ENCODE measurements around the gene MGME1. TPM values are rescaled to one million over a fixed set of nuclear protein-coding genes. Genes with fewer than 3 reads are reported as not detected.

Gene MGME1
- total RNA-seq, 1 donor from 2014 or later: 34.3 TPM

- H3K4me1 Mint-ChIP-seq: peaks cover 20% of the 10 kb centered on the region
- H3K27ac Mint-ChIP-seq: no peak overlapping the region
These were observed 22.0 kb upstream of the MGME1 start for GRCh38 chr20:17946572-17947473.

GRCh38 chr20:17947474-17947815, 21.4 kb upstream of the MGME1 start:
- Mint-ChIP-seq H3K27me3 (no peaks in the 10 kb centered on the region), H3K9me3 (no peaks in the 10 kb centered on the region), H3K36me3 (ENCODE audit: low read depth) (peaks cover 86% of the 10 kb centered on the region), H3K27ac (no peak overlapping the region), H3K4me1 (peaks cover 20% of the 10 kb centered on the region), H3K4me3 (no peak overlapping the region)
- no peak for DNase-seq
- intact Hi-C loops (cut with micrococcal nuclease): no loop called here

More at GRCh38 chr20:17946572-17947473, 22.0 kb upstream of the MGME1 start:
- intact Hi-C loops (cut with micrococcal nuclease): no loop called here
- H3K36me3 Mint-ChIP-seq (ENCODE audit: low read depth): peaks cover 87% of the 10 kb centered on the region
- no peak overlapping the region for H3K4me3 Mint-ChIP-seq
- no peaks in the 10 kb centered on the region for H3K27me3 Mint-ChIP-seq
- no peak for DNase-seq
- H3K9me3 Mint-ChIP-seq: no peaks in the 10 kb centered on the region

GRCh38 chr20:17948442-17948841, 20.4 kb upstream of the MGME1 start:
- no peak overlapping the region for H3K4me3 Mint-ChIP-seq
- H3K36me3 Mint-ChIP-seq (ENCODE audit: low read depth): peaks cover 87% of the 10 kb centered on the region
- no peaks in the 10 kb centered on the region for H3K9me3 Mint-ChIP-seq
- peaks cover 23% of the 10 kb centered on the region for H3K4me1 Mint-ChIP-seq
- H3K27me3 Mint-ChIP-seq: no peaks in the 10 kb centered on the region
- DNase-seq: no peak
- intact Hi-C loops (cut with micrococcal nuclease): loop anchor here (2.0 kb wide), 1 partner anchor 14 kb away; no protein-coding TSS in a partner anchor
- peak overlapping the region; percentile 0 for H3K27ac Mint-ChIP-seq

- intact Hi-C loops (cut with micrococcal nuclease): loop anchor here (2.0 kb wide), 1 partner anchor 13 kb away; no protein-coding TSS in a partner anchor
- H3K4me3 Mint-ChIP-seq: no peak overlapping the region
- no peak overlapping the region for H3K27ac Mint-ChIP-seq
- no peaks in the 10 kb centered on the region for H3K9me3 Mint-ChIP-seq
- no peak for DNase-seq
- H3K36me3 Mint-ChIP-seq (ENCODE audit: low read depth): peaks cover 90% of the 10 kb centered on the region
- H3K4me1 Mint-ChIP-seq: peaks cover 27% of the 10 kb centered on the region
- H3K27me3 Mint-ChIP-seq: no peaks in the 10 kb centered on the region
These were observed 18.9 kb upstream of the MGME1 start for GRCh38 chr20:17949899-17950298.

GRCh38 chr20:17950670-17951069, 18.1 kb upstream of the MGME1 start:
- H3K4me1 Mint-ChIP-seq: peaks cover 32% of the 10 kb centered on the region
- no peak for DNase-seq
- no peaks in the 10 kb centered on the region for H3K27me3 Mint-ChIP-seq
- H3K9me3 Mint-ChIP-seq: no peaks in the 10 kb centered on the region
- intact Hi-C loops (cut with micrococcal nuclease): no loop called here
- H3K4me3 Mint-ChIP-seq: no peak overlapping the region
- H3K36me3 Mint-ChIP-seq (ENCODE audit: low read depth): peaks cover 92% of the 10 kb centered on the region
- no peak overlapping the region for H3K27ac Mint-ChIP-seq

GRCh38 chr20:17951323-17951722, 17.5 kb upstream of the MGME1 start:
- H3K27me3 Mint-ChIP-seq: no peaks in the 10 kb centered on the region
- H3K27ac Mint-ChIP-seq: no peak overlapping the region
- peaks cover 37% of the 10 kb centered on the region for H3K4me1 Mint-ChIP-seq
- no peak for DNase-seq
- H3K36me3 Mint-ChIP-seq (ENCODE audit: low read depth): peaks cover 92% of the 10 kb centered on the region
- H3K4me3 Mint-ChIP-seq: no peak overlapping the region
- intact Hi-C loops (cut with micrococcal nuclease): no loop called here
- no peaks in the 10 kb centered on the region for H3K9me3 Mint-ChIP-seq

GRCh38 chr20:17952692-17953684, 15.8 kb upstream of the MGME1 start:
- Mint-ChIP-seq H3K4me3 (no peak overlapping the region), H3K4me1 (peaks cover 45% of the 10 kb centered on the region), H3K27ac (peak overlapping the region; percentile 76), H3K9me3 (no peaks in the 10 kb centered on the region), H3K36me3 (ENCODE audit: low read depth) (peaks cover 87% of the 10 kb centered on the region), H3K27me3 (no peaks in the 10 kb centered on the region)
- no peak for DNase-seq
- intact Hi-C loops (cut with micrococcal nuclease): no loop called here

- DNase-seq: no peak
- peaks cover 51% of the 10 kb centered on the region for H3K4me1 Mint-ChIP-seq
- no peaks in the 10 kb centered on the region for H3K27me3 Mint-ChIP-seq
- H3K36me3 Mint-ChIP-seq (ENCODE audit: low read depth): peaks cover 78% of the 10 kb centered on the region
- H3K9me3 Mint-ChIP-seq: no peaks in the 10 kb centered on the region
- no peak overlapping the region for H3K4me3 Mint-ChIP-seq
- intact Hi-C loops (cut with micrococcal nuclease): no loop called here
- peak overlapping the region; percentile 50 for H3K27ac Mint-ChIP-seq
These were observed 14.9 kb upstream of the MGME1 start for GRCh38 chr20:17953935-17954334.

GRCh38 chr20:17955302-17955701, 13.5 kb upstream of the MGME1 start:
- peak; percentile 64 for DNase-seq
- Mint-ChIP-seq H3K27me3 (no peaks in the 10 kb centered on the region), H3K36me3 (ENCODE audit: low read depth) (peaks cover 72% of the 10 kb centered on the region), H3K4me3 (peak overlapping the region; percentile 16), H3K27ac (peak overlapping the region; percentile 90), H3K9me3 (no peaks in the 10 kb centered on the region), H3K4me1 (peaks cover 63% of the 10 kb centered on the region)
- intact Hi-C loops (cut with micrococcal nuclease): loop anchor here (1.0 kb wide), 1 partner anchor 11 kb away; no protein-coding TSS in a partner anchor

GRCh38 chr20:17956099-17956685, 12.6 kb upstream of the MGME1 start:
- no peaks in the 10 kb centered on the region for H3K9me3 Mint-ChIP-seq
- H3K4me1 Mint-ChIP-seq: peaks cover 62% of the 10 kb centered on the region
- H3K36me3 Mint-ChIP-seq (ENCODE audit: low read depth): peaks cover 70% of the 10 kb centered on the region
- H3K27me3 Mint-ChIP-seq: no peaks in the 10 kb centered on the region
- peak overlapping the region; percentile 90 for H3K27ac Mint-ChIP-seq
- peak overlapping the region; percentile 16 for H3K4me3 Mint-ChIP-seq
- DNase-seq: no peak
- intact Hi-C loops (cut with micrococcal nuclease): no loop called here

- intact Hi-C loops (cut with micrococcal nuclease): loop anchor here (2.0 kb wide), 1 partner anchor 35 kb away; no protein-coding TSS in a partner anchor
- Mint-ChIP-seq H3K9me3 (no peaks in the 10 kb centered on the region), H3K36me3 (ENCODE audit: low read depth) (peaks cover 64% of the 10 kb centered on the region)
These were observed 11.1 kb upstream of the MGME1 start for GRCh38 chr20:17957505-17958363.

GRCh38 chr20:17958373-17959256, 10.2 kb upstream of the MGME1 start:
- Mint-ChIP-seq H3K27me3 (no peaks in the 10 kb centered on the region), H3K36me3 (ENCODE audit: low read depth) (peaks cover 64% of the 10 kb centered on the region), H3K9me3 (no peaks in the 10 kb centered on the region), H3K4me3 (peak overlapping the region; percentile 44), H3K4me1 (peaks cover 76% of the 10 kb centered on the region), H3K27ac (peak overlapping the region; percentile 71)
- no peak for DNase-seq
- intact Hi-C loops (cut with micrococcal nuclease): loop anchor here (2.0 kb wide), 1 partner anchor 34 kb away; no protein-coding TSS in a partner anchor

More at GRCh38 chr20:17957505-17958363, 11.1 kb upstream of the MGME1 start:
- peaks cover 72% of the 10 kb centered on the region for H3K4me1 Mint-ChIP-seq
- peak overlapping the region; percentile 52 for H3K4me3 Mint-ChIP-seq
- H3K27ac Mint-ChIP-seq: peak overlapping the region; percentile 71
- no peak for DNase-seq
- no peaks in the 10 kb centered on the region for H3K27me3 Mint-ChIP-seq

Data from activated CD4-positive, alpha-beta T cell treated with anti-CD3 and anti-CD28 coated beads, Interleukin-2, amount 10 ng/mL, durations not matched to agents 24 days and 14 days (primary cell).